H9 (cell line): Measurements from ENCODE around the gene ASPG. TPM values are rescaled to one million over a fixed set of nuclear protein-coding genes. Genes with fewer than 3 reads are reported as not detected.

Experiments
- DNase-seq: peaks from one replicate; pipeline ENCODE4 v3.0.0-alpha.2; 2017
- H2AFZ ChIP-seq: one replicate; pipeline ENCODE4 v1.6.1; 2013; ENCODE audit warnings: mild to moderate bottlenecking, low read length, control low read depth, moderate library complexity
- H2AK5ac ChIP-seq: 2 replicates; pipeline ENCODE4 v1.6.1; 2013; ENCODE audit warnings: low read length, control low read depth, mixed read lengths; ENCODE audit not compliant: insufficient read length
- H2BK120ac ChIP-seq: one replicate; pipeline ENCODE4 v1.6.1; 2013; ENCODE audit warnings: low read depth, mild to moderate bottlenecking, low read length, control low read depth, inconsistent platforms; ENCODE audit not compliant: poor library complexity, severe bottlenecking
- H2BK12ac ChIP-seq: 2 replicates; pipeline ENCODE4 v1.6.1; 2013; ENCODE audit warnings: low read length, control low read depth, mixed read lengths, low read depth; ENCODE audit not compliant: insufficient read length
- H2BK15ac ChIP-seq: 2 replicates; pipeline ENCODE4 v1.6.1; 2013; ENCODE audit warnings: low read depth, low read length, control low read depth
- H2BK20ac ChIP-seq: one replicate; pipeline ENCODE4 v1.6.1; 2013; ENCODE audit warnings: low read depth, mild to moderate bottlenecking, low read length, control low read depth, inconsistent platforms; ENCODE audit not compliant: poor library complexity, severe bottlenecking
- H2BK5ac ChIP-seq: 2 replicates; pipeline ENCODE4 v1.6.1; 2013; ENCODE audit warnings: low read length, control low read depth, mixed read lengths; ENCODE audit not compliant: insufficient read length
- H3K14ac ChIP-seq: 2 replicates; pipeline ENCODE4 v1.6.1; 2013; ENCODE audit warnings: low read length, control low read depth; ENCODE audit not compliant: insufficient read depth
- H3K18ac ChIP-seq: 2 replicates; pipeline ENCODE4 v1.6.1; 2013; ENCODE audit warnings: low read depth, mild to moderate bottlenecking, mixed read lengths, low read length, control low read depth; ENCODE audit not compliant: insufficient read length
- H3K23ac ChIP-seq: 2 replicates; pipeline ENCODE4 v1.6.1; 2013; ENCODE audit warnings: low read length, control low read depth, mixed read lengths, low read depth; ENCODE audit not compliant: insufficient read length
- H3K23me2 ChIP-seq: 2 replicates; pipeline ENCODE4 v1.6.1; 2013; ENCODE audit warnings: low read depth, mild to moderate bottlenecking, mixed read lengths, low read length, control low read depth; ENCODE audit not compliant: insufficient read length, poor library complexity, severe bottlenecking
- H3K27ac ChIP-seq: 2 replicates; pipeline ENCODE4 v1.5.1; 2013; ENCODE audit warnings: low read length, control low read depth, mixed read lengths, low read depth; ENCODE audit not compliant: insufficient read length
- H3K27me3 ChIP-seq: 2 replicates; pipeline ENCODE4 v1.6.1; 2013; ENCODE audit warnings: low read length, control low read depth, inconsistent platforms; ENCODE audit not compliant: insufficient read depth
- H3K4ac ChIP-seq: 2 replicates; pipeline ENCODE4 v1.6.1; 2013; ENCODE audit warnings: low read depth, mild to moderate bottlenecking, control low read depth, inconsistent platforms, low read length, moderate library complexity
- H3K4me1 ChIP-seq: 2 replicates; pipeline ENCODE4 v1.6.1; 2013; ENCODE audit warnings: low read length, control low read depth, inconsistent platforms; ENCODE audit not compliant: insufficient read depth
- H3K4me2 ChIP-seq: 2 replicates; pipeline ENCODE4 v1.6.1; 2013; ENCODE audit warnings: low read length, control low read depth, mixed read lengths; ENCODE audit not compliant: insufficient read length, insufficient read depth
- H3K56ac ChIP-seq: 2 replicates; pipeline ENCODE4 v1.6.1; 2013; ENCODE audit warnings: low read depth, mild to moderate bottlenecking, mixed read lengths, low read length, control low read depth; ENCODE audit not compliant: insufficient read length
- H3K79me1 ChIP-seq: 2 replicates; pipeline ENCODE4 v1.6.1; 2013; ENCODE audit warnings: low read depth, mild to moderate bottlenecking, moderate library complexity, low read length, control low read depth, inconsistent platforms; ENCODE audit not compliant: insufficient read depth, poor library complexity, severe bottlenecking
- H3K79me2 ChIP-seq: 2 replicates; pipeline ENCODE4 v1.6.1; 2013; ENCODE audit warnings: low read length, control low read depth, inconsistent platforms; ENCODE audit not compliant: insufficient read depth
- H3K9ac ChIP-seq: 2 replicates; pipeline ENCODE4 v1.6.1; 2013; ENCODE audit warnings: low read length, control low read depth, mixed read lengths; ENCODE audit not compliant: insufficient read length; ENCODE audit errors: extremely low read depth
- H3K9me3 ChIP-seq: one replicate; pipeline ENCODE4 v1.6.1; 2013; ENCODE audit warnings: low read depth, low read length, inconsistent platforms; ENCODE audit not compliant: control insufficient read depth
- H3T11ph ChIP-seq: one replicate; pipeline ENCODE4 v1.6.1; 2013; ENCODE audit warnings: mild to moderate bottlenecking, low read length, control low read depth, inconsistent platforms
- H4K20me1 ChIP-seq: one replicate; pipeline ENCODE4 v1.6.1; 2013; ENCODE audit not compliant: control insufficient read depth, insufficient read length, insufficient read depth
- H4K5ac ChIP-seq: 2 replicates; pipeline ENCODE4 v1.6.1; 2013; ENCODE audit warnings: low read depth, mild to moderate bottlenecking, mixed read lengths, low read length, control low read depth; ENCODE audit not compliant: insufficient read length
- H4K8ac ChIP-seq: replicated peaks from 2 replicates; pipeline ENCODE4 v1.6.1; 2013; ENCODE audit warnings: low read length, control low read depth, mixed read lengths, low read depth; ENCODE audit not compliant: insufficient read length
- H4K91ac ChIP-seq: 2 replicates; pipeline ENCODE4 v1.6.1; 2013; ENCODE audit warnings: low read depth, mild to moderate bottlenecking, moderate library complexity, mixed read lengths, low read length, control low read depth; ENCODE audit not compliant: insufficient read length
- H3K27ac Mint-ChIP-seq, 3 experiments: 2 replicates in 2 of 3; 3 replicates in 1 of 3; pipeline ENCODE4 v1.8.0; 2020 to 2021; ENCODE audit warnings: mixed read lengths in 3 of 3, mild to moderate bottlenecking in 1 of 3, moderate library complexity in 1 of 3
- H3K27me3 Mint-ChIP-seq: 2 replicates; pipeline ENCODE4 v1.8.0; 2021; ENCODE audit warnings: low read depth, mild to moderate bottlenecking, moderate library complexity, mixed read lengths
- H3K36me3 Mint-ChIP-seq, 3 experiments: 2 replicates in 2 of 3; 3 replicates in 1 of 3; pipeline ENCODE4 v1.8.0; 2020 to 2021; ENCODE audit warnings: low read depth in 3 of 3, mixed read lengths in 3 of 3; ENCODE audit not compliant: insufficient read depth in 1 of 3
- H3K4me1 Mint-ChIP-seq, 2 experiments: 2 replicates each; pipeline ENCODE4 v1.8.0; 2020; ENCODE audit warnings: mixed read lengths in 2 of 2
- H3K4me3 Mint-ChIP-seq, 2 experiments: 2 replicates in 1 of 2; 3 replicates in 1 of 2; pipeline ENCODE4 v1.8.0; 2020 to 2021; ENCODE audit warnings: mild to moderate bottlenecking in 2 of 2, mixed read lengths in 2 of 2, moderate library complexity in 1 of 2
- H3K9me3 Mint-ChIP-seq, 2 experiments: 2 replicates in 1 of 2; 3 replicates in 1 of 2; pipeline ENCODE4 v1.8.0; 2020; ENCODE audit warnings: mild to moderate bottlenecking in 2 of 2, mixed read lengths in 2 of 2, moderate library complexity in 1 of 2
- CTCF ChIP-seq: fragments of 200-600 bp; sonication (generic); conservative IDR thresholded peaks from 3 replicates; pipeline ENCODE4 v1.8.0; 2021; ENCODE audit warnings: antibody characterized with exemption, mild to moderate bottlenecking
- WGBS: extraction: QIAGEN DNeasy Blood & Tissue Kit; methylation state at CpG from one replicate; pipeline ENCODE4 v1.1.7; 2013; ENCODE audit warnings: missing lambda C conversion rate, low lambda C conversion rate, mixed read lengths; ENCODE audit not compliant: insufficient read length; ENCODE audit errors: extremely low coverage; 5-methylcytosine and 5-hydroxymethylcytosine counted together
- total RNA-seq: library from RNA; stranded (reverse); gene quantifications from 2 replicates; pipeline ENCODE4 v1.2.1, GENCODE V29; 2021

Gene ASPG
- total RNA-seq, 1 experiment from 2014 or later, result 0.33 TPM

- no peak for TF ChIP-seq CTCF
- no peak overlapping the region for H3K27ac Mint-ChIP-seq
Measured at GRCh38 chr14:104076743-104077142, 8.8 kb upstream of the ASPG start.

More at GRCh38 chr14:104076743-104077142, 8.8 kb upstream of the ASPG start:
- Histone ChIP-seq H2BK5ac (no peak overlapping the region), H3K18ac (no peak overlapping the region), H3K4ac (no peak overlapping the region), H3K27ac (no peak overlapping the region), H3K4me2 (no peak overlapping the region), H4K5ac (no peak overlapping the region), H2BK20ac (no peak overlapping the region), H3K27me3 (no peaks in the 10 kb centered on the region), H3K79me2 (no peaks in the 10 kb centered on the region), H4K91ac (no peak overlapping the region), H2AFZ (no peak overlapping the region), H3K56ac (no peak overlapping the region), H2BK120ac (no peak overlapping the region), H3T11ph (no peak overlapping the region), H2BK15ac (no peak overlapping the region), H3K9ac (no peak overlapping the region), H3K23ac (no peak overlapping the region), H3K4me1 (no peaks in the 10 kb centered on the region), H4K20me1 (no peaks in the 10 kb centered on the region), H3K79me1 (no peaks in the 10 kb centered on the region), H3K23me2 (no peaks in the 10 kb centered on the region), H2BK12ac (no peak overlapping the region), H3K14ac (no peak overlapping the region), H2AK5ac (no peak overlapping the region), H3K9me3 (peaks cover 9% of the 10 kb centered on the region), H4K8ac (no peak overlapping the region)
- no peak for DNase-seq
- H3K4me3 Mint-ChIP-seq, result no peak overlapping the region
- peaks cover 13 to 15% of the 10 kb centered on the region in 2 experiments; a peak in 4 of 5 replicates for H3K9me3 Mint-ChIP-seq
- H3K27me3 Mint-ChIP-seq, result peaks cover 3% of the 10 kb centered on the region
- H3K36me3 Mint-ChIP-seq, result peaks cover 0 to 6% (median 2%) of the 10 kb centered on the region in 3 experiments; a peak in 4 of 7 replicates
- no CpG with 5 or more reads among the region's 5 CpGs for WGBS
- H3K4me1 Mint-ChIP-seq, result peaks cover 4 to 6% of the 10 kb centered on the region in 2 experiments
